T-helper 1 cell (primary cell): ENCODE data around the gene PGF.

Source experiments
- DNase-seq, 5 donors: peaks; one replicate each; pipeline ENCODE4 v3.0.0-alpha.2; 2012 to 2020

Gene PGF

DNA sequence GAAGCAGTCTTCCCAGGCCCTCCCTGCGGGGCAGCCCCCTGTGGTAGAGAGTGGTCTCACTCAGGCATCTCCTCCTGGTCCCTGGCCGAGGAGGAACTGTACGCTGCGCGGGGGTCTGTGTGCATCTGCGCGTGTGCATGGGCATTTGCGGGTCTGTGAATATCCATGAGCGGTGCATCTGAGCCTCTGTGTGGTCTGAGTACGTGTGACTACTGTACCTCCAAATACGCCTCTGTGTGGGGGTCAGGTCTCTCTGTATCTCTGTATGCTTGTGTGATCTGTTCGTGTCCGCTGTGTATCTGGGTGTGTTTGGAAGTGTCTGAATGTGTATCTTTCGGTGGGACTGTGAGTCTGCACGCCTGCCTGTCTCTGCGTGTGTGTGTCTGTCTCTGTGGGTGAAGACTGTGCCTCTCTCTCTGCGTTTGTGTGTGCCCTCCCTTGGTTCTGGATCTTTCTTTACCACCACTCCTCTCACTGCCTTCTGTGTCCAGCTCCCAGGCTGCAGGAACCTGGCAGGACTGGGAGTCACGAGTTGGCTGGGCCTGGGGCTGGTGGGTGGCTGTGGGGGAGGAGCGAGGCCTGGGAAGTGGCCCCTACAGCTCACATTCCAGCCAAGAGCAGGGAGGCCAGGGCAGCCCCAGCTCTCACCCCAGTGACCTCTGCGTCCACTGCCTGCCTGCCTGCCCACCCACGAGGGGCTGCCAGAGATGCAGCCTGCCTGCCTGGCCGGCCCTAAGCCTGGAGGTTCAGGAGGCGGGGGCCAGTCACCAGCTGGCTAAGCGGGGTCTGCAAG lies 1.1 kb upstream of the PGF start:
- DNase-seq = no peak

DNA sequence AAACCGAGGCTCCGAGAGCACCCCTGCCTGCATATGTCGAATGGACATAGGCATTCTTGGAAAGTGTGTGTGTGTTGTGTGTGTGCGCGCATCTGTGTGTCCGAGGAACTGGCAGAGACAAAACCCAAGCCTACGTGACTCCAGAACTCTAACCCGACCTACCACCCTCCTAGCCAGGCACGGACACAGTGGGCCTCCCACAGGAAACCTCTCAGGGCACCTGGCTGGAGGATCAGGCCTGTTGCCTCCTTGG lies 556 bp upstream of the PGF start:
- DNase-seq = no peak

- DNase-seq = no peak
Observed at GRCh38 chr14:74954947-74955228, 509 bp downstream of the PGF start.

- no peak for DNase-seq
Observed at GRCh38 chr14:74954232-74954946, 1.0 kb downstream of the PGF start.

DNA sequence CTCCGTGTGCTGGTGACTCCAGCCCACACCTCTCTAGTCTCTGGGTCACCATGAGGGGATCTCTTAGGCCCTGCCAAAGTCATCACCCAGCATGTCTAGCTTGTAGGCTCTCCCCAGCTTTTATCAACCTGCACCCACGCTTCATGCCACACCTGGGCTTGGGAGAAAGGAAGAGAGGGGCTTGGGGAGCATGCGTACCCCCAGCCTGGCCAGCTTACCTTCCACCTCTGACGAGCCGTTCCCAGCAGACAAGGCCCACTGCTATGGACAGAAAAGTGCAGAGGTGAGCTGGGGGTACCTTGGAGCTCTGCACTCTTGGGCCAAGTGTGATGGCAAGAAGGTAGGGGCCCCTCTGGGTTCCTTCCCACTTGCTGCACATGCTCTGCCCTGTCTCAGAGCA lies 1.7 kb downstream of the PGF start:
- no peak for DNase-seq

- DNase-seq = no peak
Observed at GRCh38 chr14:74952697-74953484, 2.5 kb downstream of the PGF start.

GRCh38 chr14:74952180-74952665 lies 3.2 kb downstream of the PGF start:
- DNase-seq = no peak

DNA sequence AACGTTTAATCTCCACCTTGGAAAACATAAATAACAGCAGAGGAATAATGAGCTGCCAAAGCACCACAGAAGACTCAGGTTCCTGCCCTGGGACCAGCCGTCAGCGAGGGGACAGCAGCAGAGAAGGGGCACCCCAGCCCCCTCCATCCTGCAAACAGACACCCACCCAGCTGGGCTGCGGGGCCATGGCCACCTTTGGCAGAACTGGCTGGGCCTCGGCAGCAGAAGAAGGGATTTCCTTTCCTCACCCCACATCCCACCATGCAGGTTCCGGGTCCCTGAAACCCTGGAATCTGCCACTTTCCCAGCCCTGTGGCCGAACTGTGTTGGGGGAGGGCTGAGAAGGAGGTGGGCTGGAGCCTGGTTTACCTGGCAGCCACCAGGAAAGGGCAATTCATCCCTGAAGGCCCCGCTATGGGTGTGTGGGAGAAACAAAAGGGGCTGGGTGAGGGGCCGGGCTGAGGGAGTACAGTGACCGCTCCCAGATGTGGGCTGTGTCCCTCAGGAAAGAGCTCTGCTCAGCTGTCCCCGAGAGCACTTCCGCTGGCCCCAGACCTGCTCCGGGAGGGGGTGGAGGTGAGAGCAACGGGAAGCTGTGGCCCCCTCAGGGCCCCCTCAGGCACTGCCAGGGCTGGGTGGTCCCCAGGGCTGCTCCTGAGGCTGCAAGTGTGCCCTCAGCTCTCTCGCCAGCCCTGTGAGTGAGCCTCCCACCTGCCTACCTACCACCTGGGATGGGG lies 3.8 kb downstream of the PGF start:
- no peak for DNase-seq

- no peak for DNase-seq
Observed at GRCh38 chr14:74950795-74951442, 4.5 kb downstream of the PGF start.

- no peak for DNase-seq
Observed at GRCh38 chr14:74949859-74950573, 5.4 kb downstream of the PGF start.

- no peak for DNase-seq
Observed at GRCh38 chr14:74949191-74949601, 6.2 kb downstream of the PGF start.

- no peak for DNase-seq
Observed at GRCh38 chr14:74948228-74949175, 6.9 kb downstream of the PGF start.

DNA sequence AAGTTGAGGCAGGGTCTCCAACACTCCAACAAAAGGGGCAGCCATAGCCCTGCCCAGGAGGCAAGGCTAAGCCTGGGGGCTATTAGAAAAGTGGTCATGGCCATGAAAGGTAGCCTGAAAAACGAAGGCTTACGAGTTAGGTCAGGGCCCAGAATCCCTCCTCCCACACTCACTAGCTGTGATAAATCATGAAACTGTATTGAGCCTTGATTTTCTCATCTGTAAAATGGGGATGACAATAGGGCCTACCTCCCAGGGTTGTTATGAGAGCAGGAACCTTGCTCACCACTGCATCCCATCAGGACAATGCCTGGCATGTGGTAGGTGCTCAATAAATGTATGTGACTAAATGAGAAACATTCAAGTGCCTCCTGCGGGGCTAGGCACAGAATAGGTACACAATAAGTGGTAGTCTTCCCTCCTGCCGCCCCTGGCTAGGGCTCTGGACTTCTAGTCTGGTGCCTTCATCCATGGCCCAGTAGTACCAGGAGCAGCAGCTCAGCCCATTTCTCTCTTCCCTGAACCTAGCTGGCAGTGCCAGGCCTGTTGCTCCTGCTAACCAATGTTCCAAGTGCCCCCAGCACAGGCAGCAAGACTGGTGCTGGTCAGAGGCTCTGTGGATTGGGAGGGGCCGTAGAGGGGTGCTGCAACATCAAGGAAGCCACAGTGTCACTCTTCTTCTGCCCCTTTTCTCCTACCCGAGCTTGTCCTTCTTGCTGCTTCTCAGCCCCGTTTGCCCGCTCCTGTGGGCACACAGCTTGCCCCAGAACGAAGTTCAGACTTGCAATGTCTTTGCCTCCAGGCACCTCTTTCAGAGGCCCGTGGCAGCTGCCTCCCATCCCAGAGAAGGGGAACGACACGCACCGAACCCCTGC lies 7.8 kb downstream of the PGF start:
- DNase-seq = no peak

DNA sequence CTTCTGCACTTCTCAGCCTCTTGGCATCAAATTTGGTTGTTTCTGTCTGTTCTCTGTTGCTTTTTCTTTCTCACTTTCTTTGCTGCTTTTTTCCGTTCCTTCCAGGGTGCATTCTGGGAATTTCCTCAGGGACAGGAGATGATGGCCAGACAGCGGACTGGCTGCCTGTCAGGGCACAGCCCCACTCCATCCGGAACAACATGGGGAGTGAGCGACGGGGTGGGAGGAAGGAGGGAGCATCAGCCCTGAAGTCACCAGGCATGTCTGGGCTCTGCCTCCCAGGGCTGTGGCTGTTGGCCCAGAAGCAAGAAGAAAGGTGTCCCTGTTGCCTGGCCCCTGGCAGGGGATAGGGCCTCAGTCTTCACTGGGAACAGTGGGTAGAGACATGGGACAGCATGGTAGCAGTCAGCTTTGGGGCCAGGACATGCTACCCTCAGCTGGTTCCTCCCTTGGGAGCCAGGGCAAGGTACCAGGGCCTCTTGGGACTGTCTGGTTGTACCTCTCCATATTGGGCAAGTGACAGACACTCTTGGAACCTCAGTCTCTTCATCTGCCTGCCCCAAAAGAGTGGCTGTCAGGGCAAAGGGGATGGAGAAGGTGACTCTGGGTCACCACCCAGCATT lies 8.6 kb downstream of the PGF start:
- no peak for DNase-seq

DNA sequence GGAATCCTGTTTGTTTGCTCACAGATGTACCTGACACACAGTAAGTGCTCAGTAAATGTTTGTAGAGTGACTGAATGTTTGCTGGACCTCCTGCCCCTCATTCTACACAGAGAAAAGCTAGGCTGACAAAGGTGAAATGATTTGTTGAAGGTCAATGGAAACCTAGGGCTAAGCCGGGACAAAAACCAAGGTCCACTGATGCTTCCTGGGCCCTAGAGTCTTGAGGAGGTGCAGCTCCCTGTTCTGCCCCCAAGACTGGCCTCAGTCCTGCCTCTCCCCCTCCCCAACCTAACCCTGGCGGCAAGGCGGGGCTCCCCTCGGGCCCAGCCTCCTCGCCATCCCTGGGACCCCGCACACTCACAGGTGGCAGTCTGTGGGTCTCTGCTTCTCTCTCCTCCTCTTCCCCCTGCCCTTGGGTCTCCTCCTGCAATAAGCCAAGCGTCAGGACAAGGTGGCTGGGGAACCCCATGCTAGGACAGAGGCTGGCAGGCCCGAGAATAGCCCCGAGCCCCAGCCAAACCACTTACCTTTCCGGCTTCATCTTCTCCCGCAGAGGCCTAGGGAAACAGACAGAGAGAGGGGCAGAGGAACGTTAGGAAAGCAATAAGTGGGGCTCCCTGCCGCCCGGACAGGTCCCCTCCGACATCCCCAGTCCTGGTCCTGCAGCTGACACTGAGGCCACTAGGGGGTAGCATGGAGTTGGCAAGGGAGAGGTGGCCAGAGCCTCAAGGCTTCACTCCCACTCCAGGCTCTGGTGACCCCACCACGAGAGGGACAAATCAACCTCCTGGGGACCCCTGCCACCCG lies 9.3 kb downstream of the PGF start:
- DNase-seq = peak; percentile 47 to 67 (median 57)

GRCh38 chr14:74945261-74945851 lies 10.0 kb downstream of the PGF start:
- no peak for DNase-seq

- peak in 1 of 5 donors; percentile 13 for DNase-seq
Observed at GRCh38 chr14:74942608-74943007, 12.8 kb downstream of the PGF start.

GRCh38 chr14:74942181-74942580 lies 13.2 kb downstream of the PGF start:
- no peak for DNase-seq
